GM12878 (cell line): Measurements from ENCODE around the gene PYGO2. TPM values are rescaled to one million over a fixed set of nuclear protein-coding genes. Genes with fewer than 3 reads are reported as not detected.

Source experiments
- ATAC-seq: fragments of 200-7000 bp; cut with Tn5 transposase; 3 replicates; pipeline ENCODE4 v1.9.1; 2020; ENCODE audit warnings: mild to moderate bottlenecking, moderate library complexity
- BruUV-seq: library from RNA; stranded (reverse); fragments of 400-500 nt; replicated peaks from 2 replicates; lab custom pipeline; 2021; lab: Mats Ljungman, UMichigan
- CTCF ChIA-PET: fragments of 300-600 bp; sonication (Branson Sonifier 250); formaldehyde crosslinking; extraction: SDS; loops from one replicate; lab custom pipeline; 2021; ENCODE audit warnings: inconsistent platforms; lab: Yijun Ruan, JAX
- POLR2A ChIA-PET: fragments of 350-600 bp; formaldehyde crosslinking; extraction: SDS; loops from one replicate; lab custom pipeline; 2021; ENCODE audit warnings: inconsistent platforms; lab: Charles Lee
- RAD21 ChIA-PET: fragments of 300-600 bp; sonication (Branson Sonifier 250); formaldehyde crosslinking; loops from one replicate; lab custom pipeline; 2023; ENCODE audit warnings: antibody characterized with exemption; ENCODE audit not compliant: unreplicated experiment; lab: Charles Lee
- SMC1A ChIA-PET: fragments of 300-600 bp; sonication (Branson Sonifier 250); formaldehyde crosslinking; loops from one replicate; lab custom pipeline; 2023; ENCODE audit not compliant: unreplicated experiment, uncharacterized antibody; lab: Charles Lee
- DNase-seq: peaks from one replicate; pipeline ENCODE4 v3.0.0-alpha.2; 2011; ENCODE audit warnings: low read depth, low spot score
- FAIRE-seq: peaks from 3 replicates; lab custom pipeline; 2011; peaks lifted over from hg19 to GRCh38; lab: Jason Lieb, UNC
- H2AFZ ChIP-seq: 2 replicates; pipeline ENCODE4 v1.6.0; 2011; ENCODE audit warnings: low read depth, low read length, control low read depth; ENCODE audit not compliant: control insufficient read depth
- H3K27ac ChIP-seq: 2 replicates; pipeline ENCODE4 v1.5.1; 2011; ENCODE audit warnings: control low read depth; ENCODE audit not compliant: control insufficient read depth, insufficient read depth
- H3K27me3 ChIP-seq, 2 experiments: replicated peaks in 1 of 2; 2 replicates each; pipeline versions ENCODE4 v1.6.0 to v1.6.1; 2011; ENCODE audit warnings: low read length in 1 of 2; ENCODE audit not compliant: control insufficient read depth in 2 of 2, insufficient read depth in 2 of 2
- H3K36me3 ChIP-seq, 2 experiments: 2 replicates each; pipeline ENCODE4 v1.5.1; 2011; ENCODE audit warnings: low read length in 1 of 2; ENCODE audit not compliant: control insufficient read depth in 2 of 2, insufficient read depth in 2 of 2
- H3K4me1 ChIP-seq: 2 replicates; pipeline ENCODE4 v1.6.1; 2011; ENCODE audit warnings: mild to moderate bottlenecking, low read length, moderate library complexity, mixed read lengths; ENCODE audit not compliant: control insufficient read depth, insufficient read depth
- H3K4me2 ChIP-seq: 2 replicates; pipeline ENCODE4 v1.6.0; 2011; ENCODE audit warnings: control low read depth; ENCODE audit not compliant: control insufficient read depth, insufficient read depth
- H3K4me3 ChIP-seq: fragments of 200-600 bp; sonication (generic); 2 replicates; pipeline ENCODE4 v1.5.1; 2016
- H3K79me2 ChIP-seq: 2 replicates; pipeline ENCODE4 v1.6.0; 2011; ENCODE audit warnings: low read length; ENCODE audit not compliant: control insufficient read depth, insufficient read depth
- H3K9ac ChIP-seq: 2 replicates; pipeline ENCODE4 v1.8.0; 2011; ENCODE audit warnings: low read length, control low read depth, mixed read lengths; ENCODE audit not compliant: control insufficient read depth, insufficient read depth
- H3K9me3 ChIP-seq: replicated peaks from 3 replicates; pipeline ENCODE4 v1.5.1; 2011; ENCODE audit warnings: mild to moderate bottlenecking, low read length; ENCODE audit not compliant: control insufficient read depth, insufficient read depth
- H4K20me1 ChIP-seq: 2 replicates; pipeline ENCODE4 v1.6.0; 2011; ENCODE audit not compliant: control insufficient read depth, insufficient read depth
- BCL11A ChIP-seq: IDR thresholded peaks from 2 replicates; pipeline ENCODE4 v1.6.1; 2011; ENCODE audit warnings: low read depth, low read length
- CHD1 ChIP-seq: IDR thresholded peaks from 2 replicates; pipeline ENCODE4 v1.6.1; 2012; ENCODE audit warnings: low read depth, low read length, improper control_type of control experiment
- ETV6 ChIP-seq, 2 experiments: fragments of 450-650 bp in 1 of 2; IDR thresholded peaks in 1 of 2; conservative IDR thresholded peaks in 1 of 2; 2 replicates each; pipeline ENCODE4 v1.6.1; 2014; ENCODE audit warnings: antibody characterized with exemption in 1 of 2, borderline replicate concordance in 1 of 2, low read depth in 1 of 2, mild to moderate bottlenecking in 1 of 2, moderate library complexity in 1 of 2
- IKZF1 ChIP-seq: fragments of 450-650 bp; conservative IDR thresholded peaks from 2 replicates; pipeline ENCODE4 v1.6.1; 2017; ENCODE audit warnings: antibody characterized with exemption, mild to moderate bottlenecking
- IKZF2 ChIP-seq, 2 experiments: fragments of 450-650 bp; IDR thresholded peaks; 2 replicates each; pipeline ENCODE4 v1.6.1; 2017; ENCODE audit warnings: mild to moderate bottlenecking in 2 of 2, moderate library complexity in 2 of 2
- LARP7 ChIP-seq: fragments of 450-650 bp; IDR thresholded peaks from 2 replicates; pipeline ENCODE4 v1.6.1; 2017; ENCODE audit warnings: mild to moderate bottlenecking
- NR2C1 ChIP-seq: fragments of 450-650 bp; IDR thresholded peaks from 2 replicates; pipeline ENCODE4 v1.6.1; 2017; ENCODE audit warnings: antibody characterized with exemption, mild to moderate bottlenecking, moderate library complexity
- POU2F2 ChIP-seq: IDR thresholded peaks from 3 replicates; pipeline ENCODE4 v1.6.1; 2011; ENCODE audit warnings: low read depth, mild to moderate bottlenecking, low read length, borderline replicate concordance
- RAD21 ChIP-seq: IDR thresholded peaks from 2 replicates; pipeline ENCODE4 v1.6.1; 2011; ENCODE audit warnings: mild to moderate bottlenecking, low read depth, low read length, moderate library complexity; ENCODE audit not compliant: insufficient read depth
- RBBP5 ChIP-seq: fragments of 200-600 bp; sonication (generic); conservative IDR thresholded peaks from 2 replicates; pipeline ENCODE4 v1.6.1; 2016
- WRNIP1 ChIP-seq: IDR thresholded peaks from 2 replicates; pipeline ENCODE4 v1.6.1; 2011; ENCODE audit warnings: low read depth, low read length, improper control_type of control experiment, borderline replicate concordance
- ZBED1 ChIP-seq: IDR thresholded peaks from 2 replicates; pipeline ENCODE4 v1.6.1; 2016; ENCODE audit warnings: borderline replicate concordance
- ZNF217 ChIP-seq: fragments of 450-650 bp; IDR thresholded peaks from 2 replicates; pipeline ENCODE4 v1.6.1; 2017; ENCODE audit warnings: antibody characterized with exemption, mild to moderate bottlenecking
- WGBS: methylation state at CpG from one replicate; pipeline ENCODE4 v1.1.6; 2016; ENCODE audit warnings: low lambda C conversion rate; ENCODE audit not compliant: insufficient replicate concordance, insufficient coverage; ENCODE audit errors: missing lambda C conversion rate; 5-methylcytosine and 5-hydroxymethylcytosine counted together
- in situ Hi-C: fragments of 300-500 bp; cut with MboI; formaldehyde crosslinking; loops from 9 replicates; pipeline ENCODE4 v1.14.3; 2018; ENCODE audit warnings: mixed read lengths
- intact Hi-C: fragments of 100-400 bp; cut with micrococcal nuclease; formaldehyde crosslinking; loops from one replicate; pipeline ENCODE4 v1.14.2; 2022; ENCODE audit not compliant: unreplicated experiment
- polyA plus RNA-seq, 11 experiments: library from polyadenylated mRNA; depleted of rRNA in 4 of 11; unstranded in 6 of 11; stranded (reverse) in 5 of 11; fragments of >200 nt; fragmentation: Nextera tagmentation in 4 of 11; fragmentation: Illumina TruSeq in 1 of 11; extraction: Ambion mirVana in 4 of 11; extraction: Trizol in 1 of 11; gene quantifications; 1 replicate in 1 of 11; 2 replicates in 10 of 11; pipeline versions ENCODE4 v1.2.1 to v1.2.3, GENCODE V29; 2011 to 2016; ENCODE audit warnings: inconsistent platforms in 2 of 11, missing spikeins in 2 of 11, low read depth in 1 of 11
- total RNA-seq, 4 experiments: library from RNA; depleted of rRNA in 3 of 4; stranded (reverse); fragments of >200 nt in 3 of 4; fragmentation: Illumina TruSeq in 1 of 4; extraction: Trizol in 1 of 4; gene quantifications; 2 replicates each; pipeline versions ENCODE4 v1.2.1 to v1.2.3, GENCODE V29; 2013 to 2021
- TF ChIP-seq, protein P1 (sequence below): fragments of 450-650 bp; IDR thresholded peaks from 2 replicates; pipeline ENCODE4 v1.6.1; 2016; ENCODE audit warnings: mild to moderate bottlenecking
- TF ChIP-seq, protein P2 (sequence below), 3 experiments: IDR thresholded peaks in 2 of 3; conservative IDR thresholded peaks in 1 of 3; 2 replicates each; pipeline ENCODE4 v1.5.1; 2011; ENCODE audit warnings: low read depth in 3 of 3, low read length in 3 of 3, mild to moderate bottlenecking in 3 of 3, control low read depth in 2 of 3, moderate library complexity in 2 of 3, inconsistent platforms in 1 of 3, mixed read lengths in 1 of 3; ENCODE audit not compliant: control insufficient read depth in 2 of 3, insufficient read depth in 1 of 3; ENCODE audit errors: extremely low read depth in 1 of 3
- TF ChIP-seq, protein P3 (sequence below): fragments of 450-650 bp; IDR thresholded peaks from 2 replicates; pipeline ENCODE4 v1.6.1; 2017; ENCODE audit warnings: low read depth, mild to moderate bottlenecking, moderate library complexity
- TF ChIP-seq, protein P4 (sequence below): IDR thresholded peaks from 2 replicates; pipeline ENCODE4 v1.6.1; 2012; ENCODE audit warnings: low read length, inconsistent platforms

Gene PYGO2
- total and polyA plus RNA-seq, 10 of the 15 experiments (the other 5 are each of a cell fraction or from before 2014, with no cell fraction given) = 8.1 to 33.8 (median 23.5) TPM

DNA sequence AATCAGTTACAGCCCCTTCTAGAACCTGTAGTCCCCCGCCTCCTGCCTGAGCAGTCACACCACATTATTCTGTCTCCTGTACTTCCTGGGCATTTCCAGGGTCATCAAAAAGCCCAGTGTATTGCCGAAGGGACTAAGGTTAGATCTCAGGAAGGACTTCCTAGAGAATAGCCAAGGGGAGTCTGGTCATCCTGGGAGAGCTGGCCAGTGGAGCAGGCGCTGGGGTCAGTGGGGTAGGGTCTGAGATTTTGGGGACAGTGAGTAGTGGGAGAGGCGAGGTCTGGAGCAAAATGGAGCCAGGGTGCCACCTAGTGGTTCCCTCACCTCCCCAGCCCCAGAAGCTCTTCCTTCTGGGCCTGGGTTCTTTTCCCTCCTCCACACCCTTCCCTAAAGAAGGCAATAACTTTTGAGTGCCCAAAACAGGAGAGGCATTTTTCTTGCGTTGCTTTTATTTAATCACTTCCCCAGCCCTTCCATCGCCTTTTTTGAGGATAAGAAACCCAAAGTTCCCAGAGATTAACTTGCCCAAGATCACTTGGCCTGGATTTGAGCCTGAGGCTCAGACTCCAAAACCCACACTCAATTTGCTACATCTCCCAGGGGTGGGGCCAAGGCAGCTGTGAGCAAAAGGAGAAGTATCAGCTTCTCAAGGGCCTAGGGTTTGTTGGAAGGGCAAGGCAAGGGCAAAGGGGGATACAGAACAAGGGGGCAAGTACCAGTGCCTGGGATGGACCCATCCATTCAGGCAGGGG lies 17.8 kb downstream of the PYGO2 start:
- Histone ChIP-seq H3K79me2 (peaks cover 37% of the 10 kb centered on the region), H3K36me3 (peaks cover 3 to 6% of the 10 kb centered on the region in 2 experiments; a peak in 3 of 4 replicates), H3K4me2 (peak overlapping the region; percentile 100), H3K27me3 (no peaks in the 10 kb centered on the region), H3K4me1 (peaks cover 63% of the 10 kb centered on the region), H3K4me3 (peak overlapping the region; percentile 77), H4K20me1 (no peaks in the 10 kb centered on the region), H2AFZ (no peak overlapping the region), H3K9me3 (no peaks in the 10 kb centered on the region; the same call in 2 of the 3 replicates), H3K9ac (peak overlapping the region; percentile 98), H3K27ac (peak overlapping the region; percentile 100)
- ATAC-seq (peak; percentile 37), DNase-seq (no peak), FAIRE-seq (no peak)
- 1% methylated on average over 6 of the region's 6 CpGs for WGBS
- in situ Hi-C loops = no loop called here
- RAD21 ChIA-PET = interaction anchor here (0.6 to 2.6 kb wide), 17 partner anchors 8 to 540 kb away, joined by 3 to 13 read pairs (median 4); partner anchors contain the start of genes PMVK, PYGO2 and SHC1
- intact Hi-C loops = no loop called here
- no TSS peak for BruUV-seq
- SMC1A ChIA-PET = interaction anchor here (0.7 to 2.1 kb wide), 14 partner anchors 15 to 464 kb away, joined by 3 to 8 read pairs (median 4); partner anchors contain the start of gene ADAM15
- CTCF ChIA-PET = interaction anchor here (0.5 to 2.2 kb wide), 21 partner anchors 18 to 317 kb away, joined by 3 to 16 read pairs (median 4); partner anchors contain the start of genes LENEP and PYGO2
- POLR2A ChIA-PET = interaction anchor here (0.6 to 3.4 kb wide), 12 partner anchors 8 to 1824 kb away, joined by 3 to 19 read pairs (median 4); partner anchors contain the start of genes PMVK, PYGO2, UBE2Q1 and ZBTB7B
- no peak for TF ChIP-seq RBBP5
- TF ChIP-seq ETV6 (conservative IDR thresholded peaks at IDR 0.05 in 1 of 2, IDR thresholded peaks at IDR 0.05 in 1 of 2; ENCODE audit: borderline replicate concordance in 1 of 2, low read depth in 1 of 2) = peak in 1 of 2 experiments; percentile 15; a peak in 1 of 4 replicates
- no peak for TF ChIP-seq ZNF217
- no peak for TF ChIP-seq CHD1
- TF ChIP-seq NR2C1 = no peak
- no peak for TF ChIP-seq WRNIP1
- TF ChIP-seq BCL11A = no peak
- TF ChIP-seq, protein P1, sequence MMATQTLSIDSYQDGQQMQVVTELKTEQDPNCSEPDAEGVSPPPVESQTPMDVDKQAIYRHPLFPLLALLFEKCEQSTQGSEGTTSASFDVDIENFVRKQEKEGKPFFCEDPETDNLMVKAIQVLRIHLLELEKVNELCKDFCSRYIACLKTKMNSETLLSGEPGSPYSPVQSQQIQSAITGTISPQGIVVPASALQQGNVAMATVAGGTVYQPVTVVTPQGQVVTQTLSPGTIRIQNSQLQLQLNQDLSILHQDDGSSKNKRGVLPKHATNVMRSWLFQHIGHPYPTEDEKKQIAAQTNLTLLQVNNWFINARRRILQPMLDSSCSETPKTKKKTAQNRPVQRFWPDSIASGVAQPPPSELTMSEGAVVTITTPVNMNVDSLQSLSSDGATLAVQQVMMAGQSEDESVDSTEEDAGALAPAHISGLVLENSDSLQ = no peak
- TF ChIP-seq IKZF1 = peak; percentile 65
- TF ChIP-seq, protein P2, sequence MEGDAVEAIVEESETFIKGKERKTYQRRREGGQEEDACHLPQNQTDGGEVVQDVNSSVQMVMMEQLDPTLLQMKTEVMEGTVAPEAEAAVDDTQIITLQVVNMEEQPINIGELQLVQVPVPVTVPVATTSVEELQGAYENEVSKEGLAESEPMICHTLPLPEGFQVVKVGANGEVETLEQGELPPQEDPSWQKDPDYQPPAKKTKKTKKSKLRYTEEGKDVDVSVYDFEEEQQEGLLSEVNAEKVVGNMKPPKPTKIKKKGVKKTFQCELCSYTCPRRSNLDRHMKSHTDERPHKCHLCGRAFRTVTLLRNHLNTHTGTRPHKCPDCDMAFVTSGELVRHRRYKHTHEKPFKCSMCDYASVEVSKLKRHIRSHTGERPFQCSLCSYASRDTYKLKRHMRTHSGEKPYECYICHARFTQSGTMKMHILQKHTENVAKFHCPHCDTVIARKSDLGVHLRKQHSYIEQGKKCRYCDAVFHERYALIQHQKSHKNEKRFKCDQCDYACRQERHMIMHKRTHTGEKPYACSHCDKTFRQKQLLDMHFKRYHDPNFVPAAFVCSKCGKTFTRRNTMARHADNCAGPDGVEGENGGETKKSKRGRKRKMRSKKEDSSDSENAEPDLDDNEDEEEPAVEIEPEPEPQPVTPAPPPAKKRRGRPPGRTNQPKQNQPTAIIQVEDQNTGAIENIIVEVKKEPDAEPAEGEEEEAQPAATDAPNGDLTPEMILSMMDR (IDR thresholded peaks at IDR 0.05 in 2 of 3, conservative IDR thresholded peaks at IDR 0.05 in 1 of 3; ENCODE audit: control insufficient read depth in 2 of 3, extremely low read depth in 1 of 3, insufficient read depth in 1 of 3, low read depth in 3 of 3, low read length in 3 of 3) = peak; percentile 88 to 90 (median 89)
- TF ChIP-seq, protein P3, sequence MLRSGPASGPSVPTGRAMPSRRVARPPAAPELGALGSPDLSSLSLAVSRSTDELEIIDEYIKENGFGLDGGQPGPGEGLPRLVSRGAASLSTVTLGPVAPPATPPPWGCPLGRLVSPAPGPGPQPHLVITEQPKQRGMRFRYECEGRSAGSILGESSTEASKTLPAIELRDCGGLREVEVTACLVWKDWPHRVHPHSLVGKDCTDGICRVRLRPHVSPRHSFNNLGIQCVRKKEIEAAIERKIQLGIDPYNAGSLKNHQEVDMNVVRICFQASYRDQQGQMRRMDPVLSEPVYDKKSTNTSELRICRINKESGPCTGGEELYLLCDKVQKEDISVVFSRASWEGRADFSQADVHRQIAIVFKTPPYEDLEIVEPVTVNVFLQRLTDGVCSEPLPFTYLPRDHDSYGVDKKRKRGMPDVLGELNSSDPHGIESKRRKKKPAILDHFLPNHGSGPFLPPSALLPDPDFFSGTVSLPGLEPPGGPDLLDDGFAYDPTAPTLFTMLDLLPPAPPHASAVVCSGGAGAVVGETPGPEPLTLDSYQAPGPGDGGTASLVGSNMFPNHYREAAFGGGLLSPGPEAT = 0 out of 2 replicates have a peak, but pooled peaks have one; percentile 33
- TF ChIP-seq, protein P4, sequence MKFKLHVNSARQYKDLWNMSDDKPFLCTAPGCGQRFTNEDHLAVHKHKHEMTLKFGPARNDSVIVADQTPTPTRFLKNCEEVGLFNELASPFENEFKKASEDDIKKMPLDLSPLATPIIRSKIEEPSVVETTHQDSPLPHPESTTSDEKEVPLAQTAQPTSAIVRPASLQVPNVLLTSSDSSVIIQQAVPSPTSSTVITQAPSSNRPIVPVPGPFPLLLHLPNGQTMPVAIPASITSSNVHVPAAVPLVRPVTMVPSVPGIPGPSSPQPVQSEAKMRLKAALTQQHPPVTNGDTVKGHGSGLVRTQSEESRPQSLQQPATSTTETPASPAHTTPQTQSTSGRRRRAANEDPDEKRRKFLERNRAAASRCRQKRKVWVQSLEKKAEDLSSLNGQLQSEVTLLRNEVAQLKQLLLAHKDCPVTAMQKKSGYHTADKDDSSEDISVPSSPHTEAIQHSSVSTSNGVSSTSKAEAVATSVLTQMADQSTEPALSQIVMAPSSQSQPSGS = no peak
- no peak; the same call in 1 of the 2 replicates for TF ChIP-seq LARP7
- TF ChIP-seq POU2F2 = no peak
- no peak for TF ChIP-seq ZBED1
- peak; percentile 53 to 61 for TF ChIP-seq IKZF2 (IDR thresholded peaks at IDR 0.05)
- peak; percentile 71 for TF ChIP-seq RAD21
